Stimulated activated CD4-positive, alpha-beta T cell treated with anti-CD3 and anti-CD28 coated beads, Interleukin-2, amount 100 ng/mL, for 24 hours (primary cell): ENCODE data around the gene TMEM164.

Experiments used
- DNase-seq, 2 donors: peaks; one replicate each; pipeline ENCODE4 v3.0.0-alpha.2; 2020

Gene TMEM164

DNA sequence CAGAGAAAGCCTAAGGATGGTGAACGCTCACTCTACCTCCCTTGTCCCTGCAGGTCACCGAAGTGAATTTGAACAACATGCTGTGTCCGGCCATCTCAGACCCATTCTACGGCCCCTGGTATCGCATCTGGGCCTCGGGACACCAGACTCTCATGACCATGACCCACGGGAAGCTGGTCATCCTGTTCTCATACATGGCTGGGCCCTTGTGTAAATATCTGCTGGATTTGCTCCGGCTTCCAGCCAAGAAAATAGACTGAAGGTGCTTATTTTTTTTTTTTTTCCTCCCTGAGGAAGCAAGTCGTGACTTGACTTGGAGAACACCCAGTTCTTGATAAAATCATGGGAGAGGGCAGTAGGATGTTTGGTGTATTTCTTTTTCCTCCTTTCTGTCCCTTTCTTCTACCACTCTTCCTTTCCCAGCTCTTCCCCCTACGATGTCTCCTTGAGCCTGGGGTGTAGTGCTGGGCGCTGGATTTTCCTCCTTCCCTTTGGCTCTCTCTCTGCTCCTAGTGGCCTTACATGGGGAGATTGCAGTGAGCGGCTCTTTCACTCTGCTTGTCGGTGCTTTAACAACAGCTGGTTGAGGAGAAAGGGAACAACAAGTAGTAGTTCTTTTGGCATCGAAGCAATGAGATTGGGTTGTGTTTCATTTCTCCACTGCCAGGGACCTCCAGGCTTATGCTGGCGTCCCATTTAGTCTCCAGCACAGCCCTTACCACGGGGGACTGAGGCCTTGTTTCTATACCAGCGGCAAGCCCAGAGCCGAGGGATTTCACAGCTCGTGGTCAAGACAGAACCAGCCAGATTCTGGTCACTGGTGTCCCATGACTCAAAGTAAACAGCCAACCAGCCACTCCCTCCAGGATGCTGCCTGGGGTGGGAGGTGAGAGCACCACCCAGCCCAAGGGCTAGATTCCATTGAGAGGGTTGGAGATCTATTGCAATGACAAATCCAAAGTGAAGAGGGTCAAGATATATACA is 170.6 kb downstream of the TMEM164 start:
- no peak for DNase-seq

DNA sequence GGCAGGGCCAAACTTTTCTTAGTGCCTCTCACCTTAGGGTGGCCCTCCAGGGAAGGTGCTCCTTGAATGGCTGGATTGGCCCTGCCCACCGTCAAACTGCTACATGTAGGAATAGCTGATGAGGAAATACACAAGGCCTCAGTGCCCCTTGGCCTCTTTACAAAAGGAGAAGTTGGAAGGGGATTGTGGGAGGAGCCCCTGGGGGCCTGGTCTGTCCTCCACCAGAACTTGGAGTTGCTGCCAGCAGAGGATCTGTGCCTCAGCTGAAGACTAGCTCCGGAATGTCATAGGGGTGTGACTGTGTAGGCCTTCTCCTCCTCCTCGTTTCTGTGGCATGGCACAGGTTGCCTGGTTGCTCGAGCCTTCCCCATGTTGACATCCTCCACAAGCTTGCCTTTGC is 172.2 kb downstream of the TMEM164 start:
- no peak for DNase-seq

DNA sequence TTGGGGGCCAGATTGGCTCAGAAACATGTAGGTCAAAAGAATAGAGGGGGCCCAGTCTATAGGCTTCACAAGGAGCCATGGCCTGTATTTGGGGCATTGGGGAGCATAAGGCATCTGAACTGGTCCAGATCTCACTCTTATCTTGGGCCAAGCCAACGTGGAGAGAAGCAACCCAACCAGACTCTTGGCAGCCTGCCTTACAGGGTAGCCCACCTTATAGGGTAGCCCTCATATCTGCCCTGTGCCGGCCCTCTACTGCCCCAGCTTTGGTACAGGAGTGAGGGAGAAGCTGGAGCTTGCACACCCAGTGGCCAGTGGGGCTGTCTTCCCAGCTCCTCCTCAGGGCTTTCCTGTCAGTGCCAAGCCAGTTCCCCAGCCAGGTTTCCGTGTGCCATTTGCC is 172.8 kb downstream of the TMEM164 start:
- no peak for DNase-seq

DNA sequence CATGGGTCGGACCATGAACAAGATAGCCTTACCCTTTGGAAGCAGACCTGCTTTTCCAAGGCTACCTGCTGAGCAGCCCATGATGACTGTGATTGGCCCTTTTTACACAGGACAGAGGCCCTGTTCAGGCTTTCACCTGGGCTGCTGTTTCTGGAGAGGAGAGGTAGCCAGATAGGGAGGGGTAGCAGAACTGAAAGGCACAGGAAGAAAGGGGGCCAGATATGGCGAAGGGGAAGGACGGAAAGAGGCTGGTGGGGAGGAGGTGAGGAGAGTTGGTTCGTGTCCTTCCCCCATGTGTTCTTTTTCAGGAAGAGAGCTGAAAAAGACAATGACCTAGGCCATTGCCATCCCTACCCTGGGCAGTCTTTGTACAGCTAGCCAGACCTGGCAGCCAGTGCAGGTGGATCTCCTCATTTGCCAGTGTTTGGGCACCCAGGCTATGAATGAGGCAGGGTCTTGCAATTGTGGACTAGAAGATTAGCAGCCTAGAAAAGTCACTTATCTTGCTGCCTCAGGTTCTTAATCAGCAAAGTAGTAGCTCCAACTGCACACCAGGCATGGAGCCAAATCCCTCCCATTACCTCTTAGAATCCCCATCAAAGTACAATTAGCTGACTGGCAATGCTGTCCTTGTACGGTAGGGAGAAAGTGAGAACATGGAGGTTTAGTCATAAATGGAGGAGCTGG is 175.4 kb downstream of the TMEM164 start:
- no peak for DNase-seq

DNA sequence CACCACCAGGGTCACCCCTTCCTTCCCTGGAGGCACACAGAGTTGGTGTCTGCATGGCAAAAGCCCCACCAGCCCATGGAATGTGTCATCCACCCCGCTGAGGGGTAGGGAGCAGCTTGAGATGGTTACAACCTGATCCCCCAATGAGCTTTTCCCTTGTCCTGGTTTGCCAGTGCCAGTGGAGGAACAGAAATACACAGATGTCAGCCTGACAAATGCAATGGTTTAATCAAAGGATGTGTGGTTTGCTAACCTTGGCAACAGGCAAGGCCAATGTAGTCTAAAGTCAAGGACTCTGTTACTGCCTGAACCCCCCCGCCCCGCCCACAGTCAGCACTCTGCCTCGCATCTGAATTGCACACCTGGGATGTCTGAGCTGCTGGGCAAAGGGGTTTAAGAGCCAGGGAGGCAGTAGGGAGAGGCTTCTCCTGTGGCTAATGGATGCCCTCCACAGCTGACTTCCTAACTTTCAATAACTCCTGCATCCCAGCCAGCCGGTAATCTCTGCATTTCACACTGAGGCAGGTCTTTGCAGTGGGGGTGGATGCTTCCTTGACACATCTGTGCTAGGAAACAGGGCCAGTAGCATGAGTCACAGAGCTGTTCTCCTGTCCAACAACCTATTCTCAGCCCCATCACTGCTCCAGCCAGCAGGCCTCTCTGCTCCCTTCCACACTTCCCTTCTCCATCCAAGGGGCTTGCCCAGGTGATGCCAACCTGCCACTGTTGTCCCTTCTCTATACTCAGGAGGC is 177.4 kb downstream of the TMEM164 start:
- DNase-seq: no peak

DNA sequence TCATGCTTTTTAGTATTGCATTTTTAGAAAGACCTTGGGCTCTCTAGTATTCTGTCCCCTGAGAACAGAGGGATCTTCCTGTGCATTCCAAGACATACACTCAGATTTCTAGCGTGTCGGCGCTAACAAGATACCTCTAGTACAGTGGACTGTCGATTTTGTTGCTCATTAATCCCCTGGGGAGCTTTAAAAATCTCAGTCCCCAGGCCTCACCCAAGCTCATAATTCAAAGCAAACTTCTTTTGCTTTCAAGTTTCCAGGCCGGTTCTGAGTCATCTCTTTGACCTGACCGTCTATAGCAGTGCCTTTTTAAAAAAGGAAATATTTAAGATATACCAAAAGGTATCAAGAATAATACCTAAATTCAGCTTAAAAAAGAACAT is 178.0 kb downstream of the TMEM164 start:
- DNase-seq: no peak

DNA sequence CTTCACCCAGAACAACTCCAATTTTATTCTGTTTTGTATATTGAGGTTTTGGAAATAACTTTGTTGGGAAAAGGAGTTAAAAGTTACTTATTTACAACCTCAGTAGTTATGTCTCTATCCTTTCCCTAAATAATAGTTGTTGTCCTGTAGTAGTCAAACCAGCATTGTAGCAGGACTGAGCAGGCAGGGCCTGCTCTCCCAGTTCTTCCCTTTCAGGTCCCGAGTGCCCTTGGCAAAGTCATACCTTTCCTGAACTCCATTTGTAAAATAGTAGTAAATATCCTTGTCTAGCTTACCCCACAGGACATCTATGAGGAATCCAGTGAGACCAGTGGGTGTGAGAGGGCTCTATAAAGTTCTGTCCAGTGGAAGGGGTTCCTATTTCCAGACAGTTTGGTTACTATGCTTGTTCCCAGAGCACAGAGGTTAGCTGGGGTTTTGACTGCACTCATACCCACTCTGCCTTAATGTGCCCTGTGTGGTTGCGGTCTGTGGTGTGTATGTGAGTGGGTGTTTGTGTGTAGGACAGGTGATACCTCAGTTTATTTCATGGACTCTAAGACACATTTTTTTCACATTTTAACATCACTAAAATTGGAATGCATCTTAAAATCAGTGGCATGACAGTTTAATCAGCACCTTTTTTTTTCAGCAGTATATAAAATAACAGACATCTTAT is 178.7 kb downstream of the TMEM164 start:
- no peak for DNase-seq

DNA sequence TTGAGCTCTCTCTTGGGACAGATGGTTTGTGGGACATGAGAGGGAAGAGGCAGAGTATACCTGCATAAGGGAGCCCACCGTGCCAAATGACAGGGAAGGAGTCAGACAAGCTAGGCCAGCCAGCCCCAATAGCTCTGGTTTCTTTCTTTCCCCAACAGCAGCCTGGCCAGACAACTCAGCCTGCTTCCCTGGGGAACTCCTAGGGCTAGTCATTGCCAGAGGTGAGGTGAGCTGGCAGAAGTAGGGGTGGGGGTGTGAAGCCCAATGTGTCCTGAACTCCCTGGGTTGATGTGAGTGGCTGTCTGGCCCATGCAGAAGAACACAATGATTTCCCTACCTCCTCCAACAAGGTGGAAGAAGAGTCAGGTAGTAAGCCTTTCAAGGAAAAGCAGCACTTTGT is 179.4 kb downstream of the TMEM164 start:
- no peak for DNase-seq

DNA sequence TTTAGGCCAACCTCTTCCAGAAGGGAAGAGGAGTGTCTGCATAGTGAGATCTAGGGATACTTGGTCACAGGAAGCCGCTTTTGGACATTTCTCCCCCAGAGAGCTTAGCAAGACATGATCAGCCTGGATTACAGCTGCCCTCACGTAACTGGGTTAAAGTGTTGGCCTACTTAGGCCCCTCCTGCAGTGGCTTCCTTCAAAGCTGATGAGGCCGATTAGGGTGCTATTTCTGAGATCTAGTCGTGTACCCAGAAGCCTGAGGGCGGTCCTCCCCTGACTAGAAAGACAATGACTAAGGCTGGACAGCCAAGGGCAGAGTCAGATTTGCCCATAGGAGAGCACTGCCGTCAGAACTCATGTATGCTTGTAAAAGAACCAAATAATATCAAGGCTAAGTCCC is 180.0 kb downstream of the TMEM164 start:
- no peak for DNase-seq

DNA sequence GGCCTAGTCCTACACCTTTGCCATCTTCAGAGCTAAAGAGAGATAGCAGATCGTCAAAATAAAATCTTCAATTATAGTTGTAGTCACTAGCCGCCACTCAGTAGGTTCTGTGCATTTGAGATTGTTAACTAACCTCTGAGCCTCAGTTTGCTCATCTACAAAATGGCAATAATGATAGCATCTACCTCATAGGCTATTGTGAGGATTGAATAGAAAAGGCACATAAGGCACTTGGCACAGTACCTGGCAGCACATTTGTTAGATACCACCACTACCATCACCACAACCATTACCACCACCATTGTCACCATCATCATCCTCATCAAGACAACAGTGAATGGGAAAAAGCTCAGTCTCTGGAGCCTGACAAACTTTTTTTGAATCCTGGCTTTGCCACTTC is 180.4 kb downstream of the TMEM164 start:
- no peak for DNase-seq

DNA sequence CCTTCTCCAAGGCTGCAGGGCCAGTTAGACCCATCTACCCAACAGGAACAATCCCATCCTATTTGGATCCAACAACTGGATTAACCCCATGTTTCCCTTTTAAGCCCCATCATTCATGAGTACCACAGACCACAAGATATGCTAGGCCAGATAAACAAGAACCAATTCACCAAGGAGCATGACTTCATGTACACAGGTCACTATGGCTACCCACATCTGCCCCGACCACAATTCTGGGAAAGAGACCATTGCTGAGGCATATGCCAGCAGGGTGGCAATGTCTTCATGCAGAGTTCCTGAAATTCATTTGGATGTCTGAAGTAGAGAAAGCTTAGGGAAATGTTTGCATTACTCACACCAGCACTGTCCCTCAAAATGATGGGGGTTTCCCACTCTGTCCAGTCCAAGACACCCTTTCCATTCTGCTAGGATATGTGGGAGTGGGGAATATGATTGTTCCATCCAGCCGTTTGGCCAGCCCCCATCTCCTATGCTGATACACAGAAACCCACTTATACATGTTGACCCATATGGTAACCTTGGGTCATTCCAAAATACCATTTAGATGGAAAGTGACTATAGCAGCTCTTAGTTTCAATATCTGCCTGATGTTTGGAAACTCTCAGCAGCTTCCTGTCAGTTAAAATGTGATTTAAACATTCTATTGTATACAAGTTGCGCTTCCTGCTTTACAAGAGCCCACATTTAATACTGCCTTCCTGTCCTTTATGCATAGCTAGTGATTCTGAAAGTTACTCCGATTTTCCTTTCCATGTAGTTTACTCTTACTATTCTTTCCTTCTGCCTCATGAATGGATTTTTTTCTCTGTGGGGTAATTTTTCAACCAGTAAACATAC is 186.0 kb downstream of the TMEM164 start:
- DNase-seq: no peak

DNA sequence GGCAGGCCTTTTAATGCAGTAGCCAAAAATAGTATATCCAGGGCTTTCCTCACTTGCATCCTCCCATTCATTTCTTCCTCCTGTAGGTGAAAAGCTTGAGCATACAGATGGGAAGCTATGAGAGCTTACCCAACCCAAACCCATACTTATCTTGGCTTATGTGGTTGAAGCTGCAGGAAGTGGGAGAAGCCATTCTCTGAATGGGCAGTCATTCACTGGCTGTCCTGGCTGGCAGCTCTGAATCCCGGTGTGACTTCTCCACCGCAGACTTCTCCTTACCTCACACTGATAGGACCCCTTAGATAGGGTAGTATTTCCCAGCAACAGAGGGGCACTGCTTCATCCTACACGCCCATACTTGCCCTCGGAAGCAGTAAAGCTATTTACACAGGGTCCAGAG is 189.6 kb downstream of the TMEM164 start:
- no peak for DNase-seq

DNA sequence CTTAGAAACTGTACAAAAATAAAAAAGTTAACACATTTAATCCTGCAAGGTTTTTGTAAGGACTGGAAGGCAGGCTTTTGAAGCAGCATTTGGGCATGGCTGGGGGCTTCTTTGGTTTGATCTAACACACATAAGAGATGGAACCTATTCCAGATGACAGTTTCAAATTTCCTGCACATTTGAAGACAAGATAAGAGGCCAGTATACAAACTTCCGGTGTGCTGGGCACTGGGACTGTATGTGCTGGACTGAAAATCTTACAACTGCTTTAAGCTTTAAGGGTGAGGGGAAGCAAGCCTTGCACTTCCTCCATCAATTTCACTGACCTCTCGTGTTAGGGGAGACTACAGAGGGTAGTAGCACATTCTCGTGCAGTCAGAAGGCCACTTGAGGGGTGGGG is 192.1 kb downstream of the TMEM164 start:
- DNase-seq: no peak

DNA sequence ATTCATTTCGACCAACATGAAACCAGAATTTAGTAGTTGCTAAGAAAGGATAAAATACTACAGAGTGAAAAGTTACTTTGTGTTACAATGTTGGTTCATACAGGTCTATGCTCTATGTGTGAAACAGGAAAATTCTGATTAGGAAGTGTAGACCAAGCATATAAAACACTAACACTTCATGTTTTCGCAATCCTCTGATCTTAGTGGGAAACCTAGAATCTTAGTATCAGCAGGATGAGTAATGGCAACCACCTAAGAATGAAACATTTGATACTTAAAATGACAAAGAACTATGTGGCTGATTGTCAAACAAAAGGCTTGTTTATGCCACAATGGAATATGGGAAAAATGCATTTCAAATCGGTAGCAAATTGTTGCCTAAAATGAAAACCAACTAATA is 198.9 kb downstream of the TMEM164 start:
- no peak for DNase-seq

DNA sequence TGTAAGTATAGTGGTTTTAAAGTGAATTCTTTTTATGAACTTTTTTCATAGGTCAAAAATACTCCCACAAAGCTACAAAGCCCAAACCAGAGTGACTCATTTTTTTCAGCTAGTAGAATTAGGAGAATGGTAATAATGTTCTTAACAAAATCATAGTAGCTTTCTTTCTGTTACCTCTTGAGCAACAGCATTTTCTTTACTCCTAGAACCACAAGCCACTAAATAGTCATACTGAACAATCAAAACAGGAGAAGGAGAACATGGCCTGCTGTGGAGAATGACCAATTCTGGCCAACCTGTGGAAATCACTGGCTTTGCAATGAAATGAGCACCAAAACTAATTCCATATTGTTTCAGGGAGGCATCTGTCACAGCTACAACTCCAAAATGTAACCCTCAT is 202.1 kb downstream of the TMEM164 start:
- no peak for DNase-seq

DNA sequence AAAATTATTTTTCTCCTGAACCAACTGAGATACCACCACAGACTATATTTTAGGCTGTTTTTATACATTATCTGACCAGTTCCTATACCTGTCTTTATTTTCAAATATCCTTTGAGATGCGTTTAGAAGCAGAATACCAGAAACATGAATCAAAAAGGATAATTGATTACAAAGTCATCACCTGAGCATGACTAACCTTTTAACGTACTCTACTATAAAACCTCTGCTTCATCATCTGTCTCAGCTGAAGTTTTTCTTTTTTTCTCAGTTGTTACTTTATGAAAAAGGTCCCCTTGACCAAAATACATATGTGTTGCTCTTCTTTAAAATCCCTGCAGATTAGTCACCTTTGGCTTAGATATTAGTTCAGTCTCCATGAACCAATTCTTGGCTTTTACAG is 205.2 kb downstream of the TMEM164 start:
- no peak for DNase-seq

DNA sequence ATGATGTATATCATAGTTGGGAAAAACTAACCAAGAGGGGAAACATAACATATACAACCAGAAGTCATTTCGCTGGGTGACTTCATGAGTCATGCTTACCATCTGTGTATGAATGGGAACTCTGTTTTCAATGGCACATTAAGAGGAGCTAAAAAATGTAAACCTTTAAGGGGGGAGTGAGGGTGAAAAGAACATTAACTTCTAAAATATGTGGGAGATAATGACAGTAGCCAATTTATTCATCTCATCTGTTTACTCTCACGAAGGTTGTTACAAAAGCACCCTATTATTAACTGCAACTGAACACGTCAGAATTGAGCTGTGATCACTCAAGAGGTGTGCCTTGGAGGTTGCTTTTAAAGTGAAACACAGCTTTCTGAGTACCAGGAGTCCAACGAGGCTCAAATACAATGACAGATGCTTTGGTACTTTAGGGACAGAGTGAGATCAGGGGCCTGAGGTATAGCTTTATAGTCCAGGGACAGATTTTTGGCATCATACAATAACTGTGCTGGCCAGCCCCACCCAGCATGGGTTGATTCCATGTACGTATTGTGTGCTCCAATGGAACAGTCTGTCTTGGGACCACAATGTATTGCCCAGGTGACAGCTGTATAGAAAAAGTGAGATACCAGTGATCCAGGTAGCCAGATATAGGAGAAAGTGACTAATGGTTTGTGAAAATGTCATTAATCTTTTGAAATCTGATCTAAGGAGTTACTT is 207.7 kb downstream of the TMEM164 start:
- no peak for DNase-seq

DNA sequence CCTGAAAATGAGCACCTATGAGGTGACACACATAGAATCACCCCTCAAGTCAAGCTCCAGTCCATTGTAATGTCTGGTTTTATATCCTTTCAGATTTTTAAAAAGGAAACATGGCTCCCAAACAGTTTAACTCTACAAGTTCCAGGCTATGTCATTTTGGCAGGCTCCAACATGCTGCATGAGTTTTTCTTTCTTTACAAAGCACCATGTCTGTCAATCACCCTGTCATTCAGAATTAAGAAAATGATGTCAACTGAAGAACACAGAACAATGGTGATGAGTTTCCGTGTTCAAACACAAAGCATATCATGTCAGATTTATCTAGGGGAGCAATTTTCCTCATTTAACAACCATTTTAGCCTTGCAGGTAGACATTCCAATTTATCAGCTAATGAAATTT is 208.4 kb downstream of the TMEM164 start:
- DNase-seq: no peak

DNA sequence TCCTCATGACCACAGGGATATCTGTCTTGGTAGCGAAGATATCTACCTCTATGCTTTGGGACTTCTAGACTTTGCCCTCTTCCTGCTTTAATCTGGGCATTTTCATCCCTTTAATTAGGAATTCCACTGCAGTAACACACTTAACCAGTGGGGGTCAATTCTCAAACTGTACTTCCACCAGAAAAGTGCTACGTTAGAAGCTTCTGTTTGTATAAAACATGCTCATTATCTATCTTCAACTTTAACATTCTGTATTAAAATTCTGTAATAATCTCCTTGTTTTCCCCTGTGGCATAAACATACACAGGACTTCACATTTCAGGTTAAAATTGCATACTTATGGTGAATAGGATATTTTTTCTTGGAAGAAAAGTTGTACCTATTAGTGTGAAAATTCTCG is 209.4 kb downstream of the TMEM164 start:
- no peak for DNase-seq

DNA sequence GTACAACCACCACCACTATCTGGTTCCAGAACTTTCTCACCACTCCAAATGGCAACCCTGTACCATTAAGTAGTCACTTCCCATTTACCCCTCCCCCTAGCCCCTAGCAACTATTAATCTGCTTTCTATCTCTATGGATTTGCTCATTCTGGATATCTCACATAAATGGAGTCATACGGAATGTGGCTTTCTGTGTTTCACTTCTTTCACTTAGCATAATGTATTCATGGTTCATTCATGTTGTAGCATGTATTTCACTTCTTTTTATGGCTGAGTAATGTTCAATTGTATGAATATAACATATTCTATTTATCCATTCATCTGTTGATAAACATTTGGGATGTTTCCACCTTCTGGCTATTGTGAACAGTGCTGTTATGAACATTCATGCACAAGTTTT is 210.3 kb downstream of the TMEM164 start:
- DNase-seq: no peak

DNA sequence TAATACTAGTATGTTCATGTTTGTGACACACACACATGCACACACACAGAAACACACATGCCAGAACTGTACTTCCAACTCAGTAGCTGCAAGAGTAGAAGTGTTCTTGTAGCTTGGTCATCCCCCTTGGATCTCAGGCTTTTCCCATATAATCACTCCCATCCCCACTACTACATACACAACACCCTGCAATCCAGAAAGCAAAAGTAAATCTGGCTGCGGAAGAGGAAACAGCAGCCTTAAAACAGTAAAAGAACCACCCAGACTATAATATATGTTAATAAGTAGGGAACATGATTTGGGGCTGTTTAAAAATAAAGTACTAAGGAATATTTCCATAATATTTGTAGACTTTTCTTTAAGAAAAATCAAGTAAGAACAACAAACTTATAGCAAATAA is 211.8 kb downstream of the TMEM164 start:
- DNase-seq: no peak
